ENCODE results near the gene RNF123. TPM values are rescaled to one million over a fixed set of nuclear protein-coding genes. Genes with fewer than 3 reads are reported as not detected.

Gene RNF123
- total RNA-seq, 2 donors from 2014 or later: 28.3 to 29.4 TPM

GRCh38 chr3:49673121-49673714, 16.1 kb upstream of the RNF123 start:
- H3K27me3 ChIP-seq (replicated peaks; ENCODE audit: insufficient read depth): no peaks in the 10 kb centered on the region
- TF ChIP-seq CTCF (IDR thresholded peaks at IDR 0.05): no peak
- H3K36me3 ChIP-seq: peaks cover 23% of the 10 kb centered on the region
- no peak for ATAC-seq (ENCODE audit: insufficient number of reproducible peaks, low FRiP score, low read depth)
- H3K9me3 ChIP-seq: no peaks in the 10 kb centered on the region
- peak overlapping the region; percentile 80 for H3K4me3 ChIP-seq
- H3K27ac ChIP-seq: peak overlapping the region; percentile 91 to 94
- DNase-seq (ENCODE audit: low spot score): no peak
- H3K4me1 ChIP-seq (ENCODE audit: control insufficient read depth in 1 of 2, low read depth in 2 of 2): peaks cover 11 to 16% of the 10 kb centered on the region in 2 donors

- H3K27me3 ChIP-seq (replicated peaks; ENCODE audit: insufficient read depth): no peaks in the 10 kb centered on the region
- peak; percentile 74 for ATAC-seq (ENCODE audit: insufficient number of reproducible peaks, low FRiP score, low read depth)
- peaks cover 11 to 16% of the 10 kb centered on the region in 2 donors for H3K4me1 ChIP-seq (ENCODE audit: control insufficient read depth in 1 of 2, low read depth in 2 of 2)
- H3K36me3 ChIP-seq: peaks cover 29% of the 10 kb centered on the region
- H3K4me3 ChIP-seq: peak within 1 kb of the TSS; percentile 80
- no peaks in the 10 kb centered on the region for H3K9me3 ChIP-seq
- peak within 1 kb of the TSS; percentile 91 to 94 for H3K27ac ChIP-seq
- peak; percentile 91 for DNase-seq (ENCODE audit: low spot score)
- TF ChIP-seq CTCF (IDR thresholded peaks at IDR 0.05): no peak
Measured at GRCh38 chr3:49673715-49674496, 15.5 kb upstream of the RNF123 start, which contains the start of gene APEH. Gene APEH (plus strand): TSS chr3:49674351. CDS start chr3:49674402, 51 bp downstream.

- Histone ChIP-seq H3K27me3 (replicated peaks; ENCODE audit: insufficient read depth) (no peaks in the 10 kb centered on the region), H3K27ac (peak overlapping the region; percentile 91 to 94), H3K36me3 (peaks cover 33% of the 10 kb centered on the region), H3K9me3 (no peaks in the 10 kb centered on the region), H3K4me3 (peak overlapping the region; percentile 80), H3K4me1 (ENCODE audit: control insufficient read depth in 1 of 2, low read depth in 2 of 2) (peaks cover 11 to 16% of the 10 kb centered on the region in 2 donors)
- DNase-seq (ENCODE audit: low spot score): no peak
- peak; percentile 19 for ATAC-seq (ENCODE audit: insufficient number of reproducible peaks, low FRiP score, low read depth)
- no peak for TF ChIP-seq CTCF (IDR thresholded peaks at IDR 0.05)
Measured at GRCh38 chr3:49674497-49674983, 14.8 kb upstream of the RNF123 start.

GRCh38 chr3:49675912-49676311, 13.4 kb upstream of the RNF123 start:
- no peak for TF ChIP-seq CTCF (IDR thresholded peaks at IDR 0.05)
- Histone ChIP-seq H3K4me1 (ENCODE audit: control insufficient read depth in 1 of 2, low read depth in 2 of 2) (peaks cover 11 to 16% of the 10 kb centered on the region in 2 donors), H3K36me3 (peaks cover 47% of the 10 kb centered on the region), H3K4me3 (no peak overlapping the region), H3K27me3 (replicated peaks; ENCODE audit: insufficient read depth) (no peaks in the 10 kb centered on the region), H3K27ac (no peak overlapping the region), H3K9me3 (no peaks in the 10 kb centered on the region)
- ATAC-seq (ENCODE audit: insufficient number of reproducible peaks, low FRiP score, low read depth): no peak
- no peak for DNase-seq (ENCODE audit: low spot score)

GRCh38 chr3:49680493-49681231, 8.7 kb upstream of the RNF123 start:
- Histone ChIP-seq H3K4me3 (no peak overlapping the region), H3K4me1 (ENCODE audit: control insufficient read depth in 1 of 2, low read depth in 2 of 2) (no peaks in the 10 kb centered on the region), H3K27ac (no peak overlapping the region), H3K9me3 (no peaks in the 10 kb centered on the region), H3K36me3 (peaks cover 69% of the 10 kb centered on the region), H3K27me3 (replicated peaks; ENCODE audit: insufficient read depth) (no peaks in the 10 kb centered on the region)
- DNase-seq (ENCODE audit: low spot score) (no peak), ATAC-seq (ENCODE audit: insufficient number of reproducible peaks, low FRiP score, low read depth) (no peak)
- no peak for TF ChIP-seq CTCF (IDR thresholded peaks at IDR 0.05)

All from thoracic aorta (tissue), 2 donors.